GM12873 (cell line): ENCODE measurements around the gene ARMH4.

Experiments
- CTCF ChIP-seq: IDR thresholded peaks from 2 replicates; pipeline ENCODE4 v1.5.1; 2012; ENCODE audit warnings: low read depth, mild to moderate bottlenecking, moderate library complexity, low read length, control low read depth; ENCODE audit not compliant: insufficient read depth; ENCODE audit errors: missing control alignments

Gene ARMH4

GRCh38 chr14:58048219-58048618 lies 103.8 kb downstream of the ARMH4 start:
- TF ChIP-seq CTCF, result no peak

GRCh38 chr14:58027904-58028303 lies 124.1 kb downstream of the ARMH4 start:
- TF ChIP-seq CTCF, result no peak

GRCh38 chr14:58026967-58027366 lies 125.0 kb downstream of the ARMH4 start:
- no peak for TF ChIP-seq CTCF

GRCh38 chr14:58026219-58026618 lies 125.8 kb downstream of the ARMH4 start:
- no peak for TF ChIP-seq CTCF

GRCh38 chr14:58014778-58015177 lies 137.2 kb downstream of the ARMH4 start:
- peak; percentile 7 for TF ChIP-seq CTCF

- no peak for TF ChIP-seq CTCF
These were observed 149.4 kb downstream of the ARMH4 start for GRCh38 chr14:58002618-58003017.

- no peak for TF ChIP-seq CTCF
These were observed 152.0 kb downstream of the ARMH4 start for GRCh38 chr14:57999979-58000378.
